Activated CD4-positive, alpha-beta T cell treated with anti-CD3 and anti-CD28 coated beads for 4 hours (primary cell): Measurements from ENCODE around the gene CAGE1.
A peak's percentile ranks its signal among the peaks of the same experiment; 100 is the strongest.
"Not testable (repeated sequence)": the region's sequence is repeated elsewhere in the genome, so short reads cannot be mapped to it uniquely, and the experiment has no call there.

Experiments
- DNase-seq, 2 donors: peaks; one replicate each; pipeline ENCODE4 v3.0.0-alpha.2; 2020

The CAGE1 gene

GRCh38 chr6:7334685-7335084 is 54.9 kb downstream of the CAGE1 start:
- DNase-seq: no peak

GRCh38 chr6:7332090-7332745 is 57.3 kb downstream of the CAGE1 start:
- no peak for DNase-seq

- no peak for DNase-seq
Observed at GRCh38 chr6:7331452-7331851, 58.1 kb downstream of the CAGE1 start.

GRCh38 chr6:7328243-7328642 is 61.3 kb downstream of the CAGE1 start:
- no peak for DNase-seq

- no peak for DNase-seq
Observed at GRCh38 chr6:7325750-7326149, 63.8 kb downstream of the CAGE1 start.

GRCh38 chr6:7324520-7324919 is 65.0 kb downstream of the CAGE1 start:
- DNase-seq: no peak

- DNase-seq: no peak
Observed at GRCh38 chr6:7323074-7323473, 66.5 kb downstream of the CAGE1 start.

- not testable (repeated sequence) for DNase-seq
Observed at GRCh38 chr6:7321866-7322265, 67.7 kb downstream of the CAGE1 start.

GRCh38 chr6:7319406-7319805 is 70.1 kb downstream of the CAGE1 start:
- not testable (repeated sequence) for DNase-seq

- no peak for DNase-seq
Observed at GRCh38 chr6:7317538-7317937, 72.0 kb downstream of the CAGE1 start.

GRCh38 chr6:7316658-7317533 is 72.6 kb downstream of the CAGE1 start:
- no peak for DNase-seq

GRCh38 chr6:7315948-7316365 is 73.6 kb downstream of the CAGE1 start:
- DNase-seq: no peak

GRCh38 chr6:7315087-7315947 is 74.2 kb downstream of the CAGE1 start:
- DNase-seq: not testable (repeated sequence)

GRCh38 chr6:7314414-7314813 is 75.1 kb downstream of the CAGE1 start:
- DNase-seq: no peak

GRCh38 chr6:7313505-7314165 is 75.9 kb downstream of the CAGE1 start:
- no peak for DNase-seq

- DNase-seq: peak; percentile 91 to 94
Observed at GRCh38 chr6:7312616-7313504, 76.7 kb downstream of the CAGE1 start, which contains the start of gene SSR1. TSS of gene SSR1 (minus strand) at chr6:7313199. CDS start at chr6:7313120, 79 bp downstream.

- DNase-seq: no peak
Observed at GRCh38 chr6:7311917-7312615, 77.5 kb downstream of the CAGE1 start.

- no peak for DNase-seq
Observed at GRCh38 chr6:7311176-7311575, 78.4 kb downstream of the CAGE1 start.

GRCh38 chr6:7309050-7309449 is 80.5 kb downstream of the CAGE1 start:
- no peak for DNase-seq

- DNase-seq: no peak
Observed at GRCh38 chr6:7307533-7307932, 82.0 kb downstream of the CAGE1 start.

GRCh38 chr6:7304821-7305220 is 84.7 kb downstream of the CAGE1 start:
- DNase-seq: no peak
